Small intestine (tissue), 7 donors: ENCODE data around the gene CECR2. TPM values are rescaled to one million over a fixed set of nuclear protein-coding genes. Genes with fewer than 3 reads are reported as not detected.
A peak's percentile ranks its signal among the peaks of the same experiment; 100 is the strongest.

Source experiments
- DNase-seq, 2 donors: peaks; one replicate each; pipeline versions ENCODE4 v3.0.0 to v3.0.0-alpha.2; 2013
- FAIRE-seq: peaks from 2 replicates; lab custom pipeline; 2012; peaks lifted over from hg19 to GRCh38; lab: Jason Lieb, UNC
- H3K27ac ChIP-seq, 3 donors: one replicate each; pipeline ENCODE4 v1.5.1; 2013; ENCODE audit warnings: low read length in 2 of 3, mild to moderate bottlenecking in 2 of 3, control low read depth in 1 of 3, inconsistent platforms in 1 of 3, low read depth in 1 of 3, moderate library complexity in 1 of 3
- H3K27me3 ChIP-seq, 3 donors: one replicate each; pipeline ENCODE4 v1.6.1; 2013; ENCODE audit warnings: low read length in 3 of 3, inconsistent platforms in 1 of 3; ENCODE audit not compliant: control insufficient read depth in 3 of 3, insufficient read depth in 3 of 3
- H3K36me3 ChIP-seq, 3 donors: one replicate each; pipeline ENCODE4 v1.6.1; 2013; ENCODE audit warnings: low read length in 3 of 3, inconsistent platforms in 1 of 3, low read depth in 1 of 3, mild to moderate bottlenecking in 1 of 3, moderate library complexity in 1 of 3; ENCODE audit not compliant: control insufficient read depth in 3 of 3, insufficient read depth in 2 of 3
- H3K4me1 ChIP-seq, 3 donors: one replicate each; pipeline ENCODE4 v1.6.1; 2013; ENCODE audit warnings: low read length in 2 of 3, inconsistent platforms in 1 of 3, low read depth in 1 of 3, mild to moderate bottlenecking in 1 of 3, moderate library complexity in 1 of 3; ENCODE audit not compliant: control insufficient read depth in 3 of 3, insufficient read depth in 2 of 3
- H3K4me3 ChIP-seq, 3 donors: one replicate each; pipeline ENCODE4 v1.5.1; 2013; ENCODE audit warnings: low read length in 3 of 3, control low read depth in 1 of 3, inconsistent platforms in 1 of 3, low read depth in 1 of 3, mild to moderate bottlenecking in 1 of 3, moderate library complexity in 1 of 3
- H3K9me3 ChIP-seq, 2 donors: one replicate each; pipeline ENCODE4 v1.6.1; 2013; ENCODE audit warnings: low read depth in 1 of 2, low read length in 1 of 2; ENCODE audit not compliant: control insufficient read depth in 2 of 2, insufficient read depth in 1 of 2
- WGBS, 3 donors: extraction: QIAGEN DNeasy Blood & Tissue Kit; methylation state at CpG; one replicate each; pipeline ENCODE4 v1.1.7; 2013; 5-methylcytosine and 5-hydroxymethylcytosine counted together
- polyA plus RNA-seq, 4 donors: library from polyadenylated mRNA; stranded (reverse) in 3 of 4; unstranded in 1 of 4; fragments of 200-250 nt in 3 of 4; fragments of 120-200 nt in 1 of 4; gene quantifications; one replicate each; pipeline versions ENCODE4 v1.2.1 to v1.2.3, GENCODE V29; 2013
- donor health status: healthy with polysubstance abuse.
- donor health status: control.
- donor health status: control.
- donor health status: Bipolar disorder and iron deficiency.
- donor health status: healthy.

Gene CECR2
- polyA plus RNA-seq, 4 donors = under 0.01 to 0.84 (median 0.34) TPM

- FAIRE-seq (no peak), DNase-seq (peak in 1 of 2 donors; percentile 61)
- H3K27ac ChIP-seq = peak overlapping the region in 2 of 3 donors; percentile 45 to 65
- no peaks in the 10 kb centered on the region for H3K36me3 ChIP-seq
- H3K4me1 ChIP-seq = no peaks in the 10 kb centered on the region
- peaks cover 6 to 36% (median 15%) of the 10 kb centered on the region in 3 donors for H3K27me3 ChIP-seq
- H3K9me3 ChIP-seq = no peaks in the 10 kb centered on the region
- 1% methylated on average over 42 to 64 of the region's 64 CpGs for WGBS, 3 donors
- H3K4me3 ChIP-seq = peak overlapping the region; percentile 44 to 55 (median 44)
These were observed 464 bp upstream of the CECR2 start for GRCh38 chr22:17368554-17369438.

- Histone ChIP-seq H3K36me3 (no peaks in the 10 kb centered on the region), H3K4me1 (no peaks in the 10 kb centered on the region), H3K9me3 (no peaks in the 10 kb centered on the region), H3K4me3 (peak overlapping the region; percentile 44 to 55 (median 44)), H3K27ac (no peak overlapping the region), H3K27me3 (peaks cover 6 to 36% (median 15%) of the 10 kb centered on the region in 3 donors)
- FAIRE-seq (no peak), DNase-seq (peak in 1 of 2 donors; percentile 28)
- 2 to 8% (median 6%) methylated on average over 30 to 88 of the region's 88 CpGs for WGBS, 3 donors
These were observed 936 bp downstream of the CECR2 start for GRCh38 chr22:17370026-17370765.

GRCh38 chr22:17370766-17371432 is 1.6 kb downstream of the CECR2 start:
- H3K4me1 ChIP-seq = no peaks in the 10 kb centered on the region
- 9 to 13% (median 12%) methylated on average over 23 of the region's 23 CpGs for WGBS, 3 donors
- H3K27me3 ChIP-seq = peaks cover 6 to 36% (median 17%) of the 10 kb centered on the region in 3 donors
- no peak overlapping the region for H3K27ac ChIP-seq
- no peak for FAIRE-seq
- no peaks in the 10 kb centered on the region for H3K36me3 ChIP-seq
- peak in 1 of 2 donors; percentile 8 for DNase-seq
- H3K4me3 ChIP-seq = peak overlapping the region; percentile 44 to 55 (median 44)
- H3K9me3 ChIP-seq = no peaks in the 10 kb centered on the region

- no peaks in the 10 kb centered on the region for H3K36me3 ChIP-seq
- H3K27me3 ChIP-seq = peaks cover 6 to 34% (median 19%) of the 10 kb centered on the region in 3 donors
- FAIRE-seq (no peak), DNase-seq (no peak)
- no peak overlapping the region for H3K4me3 ChIP-seq
- H3K4me1 ChIP-seq = no peaks in the 10 kb centered on the region
- H3K27ac ChIP-seq = no peak overlapping the region
- no peaks in the 10 kb centered on the region for H3K9me3 ChIP-seq
- 56 to 65% (median 57%) methylated on average over 5 of the region's 5 CpGs for WGBS, 3 donors
These were observed 2.2 kb downstream of the CECR2 start for GRCh38 chr22:17371448-17371847.

- H3K27ac ChIP-seq = no peak overlapping the region
- no peaks in the 10 kb centered on the region for H3K9me3 ChIP-seq
- H3K4me1 ChIP-seq = no peaks in the 10 kb centered on the region
- 67 to 78% (median 70%) methylated on average over 4 of the region's 4 CpGs for WGBS, 3 donors
- H3K27me3 ChIP-seq = peaks cover 6 to 13% (median 13%) of the 10 kb centered on the region in 3 donors
- no peaks in the 10 kb centered on the region for H3K36me3 ChIP-seq
- FAIRE-seq (no peak), DNase-seq (no peak)
- H3K4me3 ChIP-seq = no peak overlapping the region
These were observed 4.6 kb downstream of the CECR2 start for GRCh38 chr22:17373855-17374254.

- Histone ChIP-seq H3K36me3 (no peaks in the 10 kb centered on the region), H3K27ac (no peak overlapping the region), H3K9me3 (no peaks in the 10 kb centered on the region), H3K4me3 (no peak overlapping the region), H3K4me1 (no peaks in the 10 kb centered on the region), H3K27me3 (peaks cover 0 to 4% (median 3%) of the 10 kb centered on the region in 3 donors)
- DNase-seq (no peak), FAIRE-seq (no peak)
- 88 to 90% (median 88%) methylated on average over 11 of the region's 11 CpGs for WGBS, 3 donors
These were observed 6.8 kb downstream of the CECR2 start for GRCh38 chr22:17375914-17376614.

- no peak for DNase-seq
- WGBS, 3 donors = 42 to 79% (median 50%) methylated on average over 1 of the region's 1 CpG
- H3K27me3 ChIP-seq = peaks cover 0 to 4% (median 0%) of the 10 kb centered on the region in 3 donors
- H3K36me3 ChIP-seq = no peaks in the 10 kb centered on the region
- no peak overlapping the region for H3K4me3 ChIP-seq
- H3K4me1 ChIP-seq = no peaks in the 10 kb centered on the region
- no peak overlapping the region for H3K27ac ChIP-seq
- FAIRE-seq = no peak
- no peaks in the 10 kb centered on the region for H3K9me3 ChIP-seq
These were observed 7.7 kb downstream of the CECR2 start for GRCh38 chr22:17376950-17377349.
